DMS53 treated with DMSO at 0.1 percent for 48 hours (cell line): ENCODE measurements around the gene NMNAT3.
"Not testable (repeated sequence)": the region's sequence is repeated elsewhere in the genome, so short reads cannot be mapped to it uniquely, and the experiment has no call there.

Source experiments
- DNase-seq: peaks from one replicate; lab custom pipeline; 2025; ENCODE audit not compliant: unreplicated experiment; lab: John Stamatoyannopoulos, UW

Gene NMNAT3

GRCh38 chr3:139585820-139586219 is 92.0 kb downstream of the NMNAT3 start:
- DNase-seq = no peak

- DNase-seq = not testable (repeated sequence)
These were observed 94.1 kb downstream of the NMNAT3 start for GRCh38 chr3:139583651-139584050.

- no peak for DNase-seq
These were observed 99.0 kb downstream of the NMNAT3 start for GRCh38 chr3:139578783-139579182.

GRCh38 chr3:139577909-139578308 is 99.9 kb downstream of the NMNAT3 start:
- no peak for DNase-seq

GRCh38 chr3:139577346-139577745 is 100.4 kb downstream of the NMNAT3 start:
- DNase-seq = no peak

- no peak for DNase-seq
These were observed 103.5 kb downstream of the NMNAT3 start for GRCh38 chr3:139574026-139574947.

GRCh38 chr3:139572847-139573672 is 104.7 kb downstream of the NMNAT3 start:
- no peak for DNase-seq

GRCh38 chr3:139571711-139572110 is 106.1 kb downstream of the NMNAT3 start:
- DNase-seq = no peak

GRCh38 chr3:139564294-139564861 is 113.4 kb downstream of the NMNAT3 start:
- DNase-seq = no peak

GRCh38 chr3:139561959-139562676 is 115.7 kb downstream of the NMNAT3 start:
- peak; percentile 24 for DNase-seq

- DNase-seq = no peak
These were observed 116.4 kb downstream of the NMNAT3 start for GRCh38 chr3:139561255-139561817.

- DNase-seq = no peak
These were observed 117.4 kb downstream of the NMNAT3 start for GRCh38 chr3:139560411-139560810.

GRCh38 chr3:139559541-139559940 is 118.2 kb downstream of the NMNAT3 start:
- DNase-seq = no peak

GRCh38 chr3:139558351-139559266 is 119.2 kb downstream of the NMNAT3 start:
- DNase-seq = no peak

GRCh38 chr3:139557041-139557440 is 120.7 kb downstream of the NMNAT3 start:
- no peak for DNase-seq

- DNase-seq = no peak
These were observed 122.5 kb downstream of the NMNAT3 start for GRCh38 chr3:139555249-139555648.

GRCh38 chr3:139554628-139555027 is 123.1 kb downstream of the NMNAT3 start:
- DNase-seq = no peak

GRCh38 chr3:139552632-139553365 is 125.0 kb downstream of the NMNAT3 start:
- no peak for DNase-seq

- DNase-seq = no peak
These were observed 129.0 kb downstream of the NMNAT3 start for GRCh38 chr3:139548801-139549200.
